Measurements from ENCODE around the gene EEFSEC.

Gene EEFSEC

GRCh38 chr3:128296469-128297251, 143.4 kb downstream of the EEFSEC start:
- no peak for DNase-seq

GRCh38 chr3:128297401-128298138, 144.3 kb downstream of the EEFSEC start:
- DNase-seq = no peak

GRCh38 chr3:128301186-128302023, 148.1 kb downstream of the EEFSEC start:
- DNase-seq = no peak

- no peak for DNase-seq
Observed at GRCh38 chr3:128306481-128306880, 153.2 kb downstream of the EEFSEC start.

GRCh38 chr3:128307029-128307633, 153.8 kb downstream of the EEFSEC start:
- peak in 2 of 3 experiments; percentile 44 to 50 for DNase-seq

GRCh38 chr3:128307781-128308469, 154.6 kb downstream of the EEFSEC start:
- no peak for DNase-seq

- peak; percentile 40 to 69 (median 42) for DNase-seq
Observed at GRCh38 chr3:128309026-128309425, 155.7 kb downstream of the EEFSEC start.

- DNase-seq = no peak
Observed at GRCh38 chr3:128310286-128311058, 157.2 kb downstream of the EEFSEC start.

GRCh38 chr3:128311441-128311844, 158.2 kb downstream of the EEFSEC start:
- DNase-seq = no peak

GRCh38 chr3:128312271-128312670, 159.0 kb downstream of the EEFSEC start:
- no peak for DNase-seq

GRCh38 chr3:128313071-128313725, 159.9 kb downstream of the EEFSEC start:
- no peak for DNase-seq

GRCh38 chr3:128313935-128314334, 160.7 kb downstream of the EEFSEC start:
- DNase-seq = no peak

GRCh38 chr3:128315313-128315712, 162.0 kb downstream of the EEFSEC start:
- no peak for DNase-seq

- no peak for DNase-seq
Observed at GRCh38 chr3:128316481-128316891, 163.2 kb downstream of the EEFSEC start.

- DNase-seq = no peak
Observed at GRCh38 chr3:128317101-128317697, 163.9 kb downstream of the EEFSEC start.

- no peak for DNase-seq
Observed at GRCh38 chr3:128317698-128318231, 164.5 kb downstream of the EEFSEC start.

GRCh38 chr3:128318275-128318941, 165.1 kb downstream of the EEFSEC start:
- no peak for DNase-seq

- DNase-seq = no peak
Observed at GRCh38 chr3:128319107-128319506, 165.8 kb downstream of the EEFSEC start.

GRCh38 chr3:128319741-128320141, 166.5 kb downstream of the EEFSEC start:
- DNase-seq = peak in 1 of 3 experiments; percentile 51

Data from NCI-H1417 (cell line).